Suprapubic skin (tissue), 4 donors: ENCODE measurements around the gene LYPD6B. TPM values are rescaled to one million over a fixed set of nuclear protein-coding genes. Genes with fewer than 3 reads are reported as not detected.

Experiments
- DNase-seq, 2 donors: peaks; one replicate each; pipeline ENCODE4 v3.0.0-alpha.2; 2019; ENCODE audit warnings: low spot score in 2 of 2
- H3K27ac ChIP-seq: fragments of 200-600 bp; sonication (generic); one replicate; pipeline ENCODE4 v1.5.1; 2019
- H3K27me3 ChIP-seq: fragments of 200-600 bp; sonication (generic); one replicate; pipeline ENCODE4 v1.5.1; 2019
- H3K36me3 ChIP-seq: fragments of 200-600 bp; sonication (generic); one replicate; pipeline ENCODE4 v1.5.1; 2019
- H3K4me1 ChIP-seq: fragments of 200-600 bp; sonication (generic); one replicate; pipeline ENCODE4 v1.5.1; 2019
- H3K4me3 ChIP-seq: fragments of 200-600 bp; sonication (generic); one replicate; pipeline ENCODE4 v1.5.1; 2019; ENCODE audit warnings: mild to moderate bottlenecking
- H3K9me3 ChIP-seq: fragments of 200-600 bp; sonication (generic); one replicate; pipeline ENCODE4 v1.5.1; 2019
- EP300 ChIP-seq: sonication (generic); formaldehyde crosslinking; IDR thresholded peaks from one replicate; pipeline ENCODE4 v1.6.1; 2017; ENCODE audit warnings: antibody characterized with exemption
- POLR2A ChIP-seq, 2 donors: fragments of 450-650 bp; IDR thresholded peaks; one replicate each; pipeline ENCODE4 v1.6.1; 2017; ENCODE audit warnings: antibody characterized with exemption in 2 of 2, mild to moderate bottlenecking in 2 of 2, moderate library complexity in 2 of 2
- POLR2AphosphoS5 ChIP-seq, 3 donors: sonication (generic); formaldehyde crosslinking; IDR thresholded peaks; one replicate each; pipeline ENCODE4 v1.6.1; 2017; ENCODE audit warnings: antibody characterized with exemption in 3 of 3
- WGBS: methylation state at CpG from one replicate; pipeline ENCODE4 v1.1.5; 2018; 5-methylcytosine and 5-hydroxymethylcytosine counted together
- total RNA-seq, 4 donors: library from RNA; depleted of rRNA; stranded (reverse); fragments of >200 nt; gene quantifications; one replicate each; pipeline ENCODE4 v1.1.0, GENCODE V29; 2016
- TF ChIP-seq, protein P1 (sequence below), 2 donors: fragments of 200-600 bp in 1 of 2; fragments of 450-650 bp in 1 of 2; sonication (generic) in 1 of 2; IDR thresholded peaks; one replicate each; pipeline ENCODE4 v1.5.1; 2016 to 2019; ENCODE audit warnings: antibody characterized with exemption in 2 of 2, mild to moderate bottlenecking in 1 of 2, moderate library complexity in 1 of 2

The LYPD6B gene
- total RNA-seq, 4 donors from 2014 or later = 83.7 to 129 (median 97.7) TPM

DNA sequence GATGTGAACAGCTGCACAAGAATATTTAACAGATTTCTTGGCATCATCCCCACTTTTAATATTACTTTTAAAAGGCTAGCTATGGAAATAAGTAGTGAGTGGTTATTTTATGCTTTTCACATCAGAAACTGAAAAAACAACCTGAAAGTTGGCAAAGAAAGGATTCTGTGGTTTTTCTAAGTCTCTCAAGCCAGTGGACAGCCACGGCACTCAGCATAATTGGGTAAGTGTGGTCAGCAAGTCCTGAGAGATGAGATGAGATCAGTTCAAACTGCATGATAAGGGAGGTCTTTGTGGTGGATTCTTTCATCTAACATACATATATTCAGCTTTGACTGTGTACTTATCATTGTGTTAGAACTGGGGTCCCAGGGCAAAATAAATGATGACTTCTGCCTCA, 105.2 kb downstream of the LYPD6B start:
- no peak for TF ChIP-seq POLR2AphosphoS5 (IDR thresholded peaks at IDR 0.05)
- no peak for TF ChIP-seq POLR2A (IDR thresholded peaks at IDR 0.05)
- TF ChIP-seq, protein P1, sequence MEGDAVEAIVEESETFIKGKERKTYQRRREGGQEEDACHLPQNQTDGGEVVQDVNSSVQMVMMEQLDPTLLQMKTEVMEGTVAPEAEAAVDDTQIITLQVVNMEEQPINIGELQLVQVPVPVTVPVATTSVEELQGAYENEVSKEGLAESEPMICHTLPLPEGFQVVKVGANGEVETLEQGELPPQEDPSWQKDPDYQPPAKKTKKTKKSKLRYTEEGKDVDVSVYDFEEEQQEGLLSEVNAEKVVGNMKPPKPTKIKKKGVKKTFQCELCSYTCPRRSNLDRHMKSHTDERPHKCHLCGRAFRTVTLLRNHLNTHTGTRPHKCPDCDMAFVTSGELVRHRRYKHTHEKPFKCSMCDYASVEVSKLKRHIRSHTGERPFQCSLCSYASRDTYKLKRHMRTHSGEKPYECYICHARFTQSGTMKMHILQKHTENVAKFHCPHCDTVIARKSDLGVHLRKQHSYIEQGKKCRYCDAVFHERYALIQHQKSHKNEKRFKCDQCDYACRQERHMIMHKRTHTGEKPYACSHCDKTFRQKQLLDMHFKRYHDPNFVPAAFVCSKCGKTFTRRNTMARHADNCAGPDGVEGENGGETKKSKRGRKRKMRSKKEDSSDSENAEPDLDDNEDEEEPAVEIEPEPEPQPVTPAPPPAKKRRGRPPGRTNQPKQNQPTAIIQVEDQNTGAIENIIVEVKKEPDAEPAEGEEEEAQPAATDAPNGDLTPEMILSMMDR (IDR thresholded peaks at IDR 0.05) = no peak
- no peak for TF ChIP-seq EP300
- DNase-seq = no peak
- Histone ChIP-seq H3K9me3 (no peaks in the 10 kb centered on the region), H3K27me3 (no peaks in the 10 kb centered on the region), H3K4me3 (no peak overlapping the region), H3K27ac (no peak overlapping the region), H3K36me3 (no peaks in the 10 kb centered on the region), H3K4me1 (no peaks in the 10 kb centered on the region)
- 67% methylated on average over 1 of the region's 1 CpG for WGBS

DNA sequence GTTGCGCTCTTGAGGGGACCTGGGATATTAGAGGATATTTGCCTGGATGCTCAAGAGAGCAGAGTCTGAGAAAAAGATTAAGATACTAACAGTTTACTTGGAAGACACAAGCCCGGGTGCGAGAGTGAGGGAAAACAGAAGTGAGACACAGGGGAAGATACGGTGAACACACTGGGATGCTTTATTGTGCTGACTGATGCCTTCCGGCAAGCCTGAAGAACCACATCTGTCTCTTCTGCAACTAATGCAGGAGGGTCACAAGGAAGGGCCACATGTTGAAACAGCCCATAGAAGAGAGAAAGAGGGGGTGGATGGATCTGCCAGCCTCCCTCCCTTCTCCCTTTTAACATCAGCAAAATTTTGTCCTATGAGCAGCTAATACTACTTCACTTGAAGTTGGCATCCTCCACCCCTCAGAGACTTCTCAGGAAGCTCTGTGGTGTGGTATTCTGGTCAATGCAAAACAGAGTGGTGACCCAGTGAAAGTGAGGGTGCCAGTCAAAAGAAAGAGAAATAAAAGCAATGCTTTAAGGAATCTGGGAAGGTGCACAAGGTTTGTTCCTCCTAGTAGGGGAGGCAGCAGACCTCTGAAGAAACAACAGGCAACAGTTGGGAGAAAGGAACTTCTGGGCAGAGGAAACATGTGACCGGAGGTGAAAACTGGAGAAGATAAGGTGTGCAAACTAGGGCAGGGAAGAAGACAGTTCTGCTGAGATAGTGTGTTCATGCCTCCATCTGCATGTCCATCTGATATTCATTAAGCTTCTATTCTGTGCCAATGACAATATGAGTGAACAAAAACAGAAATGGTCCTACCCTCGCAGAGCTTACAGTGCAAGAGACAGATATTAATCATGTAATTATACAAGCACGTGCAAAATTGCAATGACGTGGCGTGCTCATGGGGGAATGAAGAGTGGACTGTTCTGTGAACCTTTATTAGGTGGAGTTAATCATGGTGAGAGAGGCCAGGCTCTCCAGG, 107.1 kb downstream of the LYPD6B start:
- no peak for DNase-seq
- Histone ChIP-seq H3K27ac (no peak overlapping the region), H3K27me3 (no peaks in the 10 kb centered on the region), H3K36me3 (no peaks in the 10 kb centered on the region), H3K4me1 (no peaks in the 10 kb centered on the region), H3K4me3 (no peak overlapping the region), H3K9me3 (no peaks in the 10 kb centered on the region)
- TF ChIP-seq EP300 (no peak), POLR2AphosphoS5 (IDR thresholded peaks at IDR 0.05) (no peak), POLR2A (IDR thresholded peaks at IDR 0.05) (no peak)
- TF ChIP-seq, protein P1 (IDR thresholded peaks at IDR 0.05) = no peak
- 71% methylated on average over 10 of the region's 10 CpGs for WGBS

DNA sequence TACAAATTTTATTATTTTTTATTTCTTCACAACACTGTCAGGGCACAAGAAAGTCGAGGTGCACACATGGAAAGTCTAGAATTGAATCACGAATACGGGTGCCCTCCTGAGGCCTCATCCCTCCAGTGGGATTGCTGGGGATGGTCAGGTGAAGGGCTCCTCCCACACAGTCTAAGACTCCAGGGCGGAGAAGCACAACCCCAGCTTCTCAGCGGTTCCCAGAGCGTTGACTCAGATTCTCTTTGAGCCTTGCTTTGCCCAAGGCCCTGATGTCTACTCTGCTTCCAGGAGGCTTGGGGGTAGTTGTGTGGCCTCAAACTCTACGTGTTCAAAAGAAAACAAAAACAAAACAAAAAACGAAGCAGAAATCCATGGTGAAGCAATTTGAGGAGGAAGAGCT, 108.4 kb downstream of the LYPD6B start:
- Histone ChIP-seq H3K36me3 (no peaks in the 10 kb centered on the region), H3K27me3 (no peaks in the 10 kb centered on the region), H3K4me1 (no peaks in the 10 kb centered on the region), H3K4me3 (no peak overlapping the region), H3K27ac (no peak overlapping the region), H3K9me3 (no peaks in the 10 kb centered on the region)
- WGBS = 76% methylated on average over 8 of the region's 8 CpGs
- no peak for DNase-seq
- TF ChIP-seq POLR2A (IDR thresholded peaks at IDR 0.05) = no peak
- TF ChIP-seq EP300 = no peak
- TF ChIP-seq, protein P1 (IDR thresholded peaks at IDR 0.05) = no peak
- TF ChIP-seq POLR2AphosphoS5 (IDR thresholded peaks at IDR 0.05) = no peak

DNA sequence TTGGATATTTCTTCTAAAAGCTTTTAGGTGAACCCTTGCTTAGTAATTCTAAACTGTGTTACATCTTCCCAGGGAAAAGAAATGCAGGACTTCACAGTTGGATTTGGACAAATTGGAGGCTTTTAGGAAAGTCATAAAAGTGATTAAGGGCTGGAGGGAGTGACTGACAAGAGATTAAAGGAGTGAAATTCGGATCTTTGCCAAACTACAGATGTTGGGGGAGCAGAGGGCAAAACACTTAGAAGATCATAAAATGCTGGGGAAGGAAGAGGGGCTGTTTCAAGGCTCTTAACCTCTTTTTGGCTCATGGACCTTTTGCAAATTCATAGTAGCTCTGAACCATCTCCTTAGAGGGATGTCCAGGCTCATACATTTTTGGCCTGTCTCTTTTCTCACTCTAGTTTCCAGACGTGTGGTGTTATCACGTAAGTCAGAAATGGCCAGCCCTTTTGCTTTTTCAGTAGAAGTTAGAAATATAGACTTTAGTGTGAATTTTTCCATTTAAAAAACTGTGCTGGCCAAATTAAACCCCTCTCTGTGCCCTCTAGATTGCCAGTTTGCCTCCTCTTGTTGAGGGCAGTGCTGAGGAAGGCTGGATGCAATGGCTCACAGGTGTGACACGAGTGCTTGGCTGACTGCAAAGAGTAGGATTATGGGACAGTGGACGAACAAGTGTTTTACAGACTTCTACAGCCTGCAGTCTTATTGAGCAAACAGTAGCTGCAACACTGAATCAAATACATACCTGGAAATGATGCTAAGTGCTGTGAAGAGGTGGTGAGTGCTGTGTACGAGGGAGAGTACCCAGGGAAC, 109.9 kb downstream of the LYPD6B start:
- DNase-seq = no peak
- Histone ChIP-seq H3K36me3 (no peaks in the 10 kb centered on the region), H3K27ac (no peak overlapping the region), H3K4me3 (no peak overlapping the region), H3K4me1 (no peaks in the 10 kb centered on the region), H3K9me3 (no peaks in the 10 kb centered on the region), H3K27me3 (no peaks in the 10 kb centered on the region)
- 64% methylated on average over 6 of the region's 6 CpGs for WGBS
- no peak for TF ChIP-seq EP300
- TF ChIP-seq, protein P1 (IDR thresholded peaks at IDR 0.05) = no peak
- no peak for TF ChIP-seq POLR2A (IDR thresholded peaks at IDR 0.05)
- no peak for TF ChIP-seq POLR2AphosphoS5 (IDR thresholded peaks at IDR 0.05)

DNA sequence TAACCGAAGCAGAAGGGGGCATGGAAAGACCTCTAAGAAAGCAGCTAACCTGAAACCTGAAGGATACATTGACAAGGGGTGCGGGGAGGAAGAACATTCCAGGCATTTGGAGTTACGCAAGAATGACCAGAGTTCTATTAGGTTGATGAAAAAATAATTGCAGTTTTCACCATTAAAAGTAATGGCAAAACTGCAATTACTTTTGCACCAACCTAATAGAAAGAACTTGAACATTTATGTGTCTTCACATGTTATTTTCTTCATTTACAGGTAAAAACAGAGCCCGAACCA, 110.5 kb downstream of the LYPD6B start:
- H3K4me3 ChIP-seq = no peak overlapping the region
- H3K27me3 ChIP-seq = no peaks in the 10 kb centered on the region
- no peak overlapping the region for H3K27ac ChIP-seq
- TF ChIP-seq POLR2AphosphoS5 (IDR thresholded peaks at IDR 0.05) = no peak
- TF ChIP-seq EP300 = no peak
- TF ChIP-seq POLR2A (IDR thresholded peaks at IDR 0.05) = no peak
- TF ChIP-seq, protein P1 (IDR thresholded peaks at IDR 0.05) = no peak
- H3K4me1 ChIP-seq = no peaks in the 10 kb centered on the region
- WGBS = 87% methylated on average over 4 of the region's 4 CpGs
- H3K36me3 ChIP-seq = no peaks in the 10 kb centered on the region
- no peak for DNase-seq
- H3K9me3 ChIP-seq = no peaks in the 10 kb centered on the region
